Measurements from ENCODE around the gene SLC8B1.
A peak's percentile ranks its signal among the peaks of the same experiment; 100 is the strongest.

The SLC8B1 gene

GRCh38 chr12:113316155-113316554 is 18.8 kb downstream of the SLC8B1 start:
- Histone ChIP-seq H3K4me1 (ENCODE audit: control insufficient read depth, insufficient read depth, low read depth, low read length) (peaks cover 3% of the 10 kb centered on the region), H2AFZ (ENCODE audit: low read depth, low read length) (no peak overlapping the region), H3K4me2 (ENCODE audit: low read length, poor library complexity, severe bottlenecking) (no peak overlapping the region), H4K91ac (ENCODE audit: low read length) (no peak overlapping the region), H3K79me1 (replicated peaks; ENCODE audit: low read length, poor library complexity, severe bottlenecking) (peaks cover 2% of the 10 kb centered on the region), H3K27me3 (ENCODE audit: control insufficient read depth in 1 of 2, insufficient read depth in 1 of 2, low read length in 2 of 2) (no peaks in the 10 kb centered on the region), H4K8ac (ENCODE audit: low read length) (no peak overlapping the region), H3K9me3 (ENCODE audit: control insufficient read depth, low read length) (no peaks in the 10 kb centered on the region), H3K4ac (ENCODE audit: low read depth in 1 of 2, low read length in 2 of 2) (no peak overlapping the region), H2AK5ac (ENCODE audit: low read length, severe bottlenecking) (no peak overlapping the region), H3K9ac (ENCODE audit: low read length) (no peak overlapping the region), H3K36me3 (ENCODE audit: control insufficient read depth in 1 of 2, insufficient read depth in 2 of 2, low read depth in 1 of 2, low read length in 2 of 2) (peaks cover 38 to 46% of the 10 kb centered on the region in 2 experiments), H2BK5ac (ENCODE audit: low read depth, low read length, poor library complexity, severe bottlenecking) (no peak overlapping the region), H2BK15ac (ENCODE audit: low read depth, poor library complexity, severe bottlenecking) (no peak overlapping the region), H2BK12ac (ENCODE audit: low read length in 2 of 2) (no peak overlapping the region), H3K14ac (ENCODE audit: low read length in 2 of 2) (no peak overlapping the region), H3K18ac (ENCODE audit: low read depth in 1 of 2, low read length in 2 of 2) (no peak overlapping the region), H3K4me3 (ENCODE audit: insufficient read depth in 1 of 2, low read depth in 1 of 2, low read length in 2 of 2) (no peak overlapping the region), H3K23ac (ENCODE audit: low read length in 2 of 2) (no peak overlapping the region), H2BK120ac (ENCODE audit: low read depth, low read length) (no peak overlapping the region), H3K27ac (ENCODE audit: low read length, poor library complexity, severe bottlenecking) (no peak overlapping the region)
- DNase-seq = no peak
- WGBS = 90% methylated on average over 3 of the region's 7 CpGs

GRCh38 chr12:113315358-113315757 is 19.6 kb downstream of the SLC8B1 start:
- Histone ChIP-seq H3K9me3 (ENCODE audit: control insufficient read depth, low read length) (no peaks in the 10 kb centered on the region), H3K18ac (ENCODE audit: low read depth in 1 of 2, low read length in 2 of 2) (no peak overlapping the region), H3K14ac (ENCODE audit: low read length in 2 of 2) (no peak overlapping the region), H3K79me1 (replicated peaks; ENCODE audit: low read length, poor library complexity, severe bottlenecking) (no peaks in the 10 kb centered on the region), H4K91ac (ENCODE audit: low read length) (no peak overlapping the region), H3K4me1 (ENCODE audit: control insufficient read depth, insufficient read depth, low read depth, low read length) (peaks cover 3% of the 10 kb centered on the region), H3K23ac (ENCODE audit: low read length in 2 of 2) (no peak overlapping the region), H2BK5ac (ENCODE audit: low read depth, low read length, poor library complexity, severe bottlenecking) (no peak overlapping the region), H3K4me2 (ENCODE audit: low read length, poor library complexity, severe bottlenecking) (no peak overlapping the region), H2BK120ac (ENCODE audit: low read depth, low read length) (no peak overlapping the region), H4K8ac (ENCODE audit: low read length) (no peak overlapping the region), H2AK5ac (ENCODE audit: low read length, severe bottlenecking) (no peak overlapping the region), H3K27ac (ENCODE audit: low read length, poor library complexity, severe bottlenecking) (no peak overlapping the region), H3K36me3 (ENCODE audit: control insufficient read depth in 1 of 2, insufficient read depth in 2 of 2, low read depth in 1 of 2, low read length in 2 of 2) (peaks cover 30 to 45% of the 10 kb centered on the region in 2 experiments), H2BK15ac (ENCODE audit: low read depth, poor library complexity, severe bottlenecking) (no peak overlapping the region), H3K27me3 (ENCODE audit: control insufficient read depth in 1 of 2, insufficient read depth in 1 of 2, low read length in 2 of 2) (no peaks in the 10 kb centered on the region), H3K9ac (ENCODE audit: low read length) (peak overlapping the region; percentile 51), H3K4me3 (ENCODE audit: insufficient read depth in 1 of 2, low read depth in 1 of 2, low read length in 2 of 2) (no peak overlapping the region), H2BK12ac (ENCODE audit: low read length in 2 of 2) (no peak overlapping the region), H3K4ac (ENCODE audit: low read depth in 1 of 2, low read length in 2 of 2) (no peak overlapping the region), H2AFZ (ENCODE audit: low read depth, low read length) (no peak overlapping the region)
- WGBS = 85% methylated on average over 9 of the region's 9 CpGs
- no peak for DNase-seq

- WGBS = 48% methylated on average over 4 of the region's 7 CpGs
- H3K18ac ChIP-seq (ENCODE audit: low read depth in 1 of 2, low read length in 2 of 2) = peak overlapping the region in 1 of 2 experiments; percentile 18
- no peak overlapping the region for H3K23ac ChIP-seq (ENCODE audit: low read length in 2 of 2)
- no peak overlapping the region for H3K14ac ChIP-seq (ENCODE audit: low read length in 2 of 2)
- no peak overlapping the region for H2BK5ac ChIP-seq (ENCODE audit: low read depth, low read length, poor library complexity, severe bottlenecking)
- no peaks in the 10 kb centered on the region for H3K79me1 ChIP-seq (replicated peaks; ENCODE audit: low read length, poor library complexity, severe bottlenecking)
- peak; percentile 60 for DNase-seq
- peak overlapping the region; percentile 1 for H3K9ac ChIP-seq (ENCODE audit: low read length)
- H2AFZ ChIP-seq (ENCODE audit: low read depth, low read length) = no peak overlapping the region
- H2BK12ac ChIP-seq (ENCODE audit: low read length in 2 of 2) = no peak overlapping the region
- no peak overlapping the region for H2BK120ac ChIP-seq (ENCODE audit: low read depth, low read length)
- H2BK15ac ChIP-seq (ENCODE audit: low read depth, poor library complexity, severe bottlenecking) = no peak overlapping the region
- H4K8ac ChIP-seq (ENCODE audit: low read length) = peak overlapping the region; percentile 55
- H3K27ac ChIP-seq (ENCODE audit: low read length, poor library complexity, severe bottlenecking) = no peak overlapping the region
- no peak overlapping the region for H3K4me3 ChIP-seq (ENCODE audit: insufficient read depth in 1 of 2, low read depth in 1 of 2, low read length in 2 of 2)
- no peak overlapping the region for H2AK5ac ChIP-seq (ENCODE audit: low read length, severe bottlenecking)
- H3K4me1 ChIP-seq (ENCODE audit: control insufficient read depth, insufficient read depth, low read depth, low read length) = peaks cover 3% of the 10 kb centered on the region
- no peaks in the 10 kb centered on the region for H3K27me3 ChIP-seq (ENCODE audit: control insufficient read depth in 1 of 2, insufficient read depth in 1 of 2, low read length in 2 of 2)
- no peaks in the 10 kb centered on the region for H3K9me3 ChIP-seq (ENCODE audit: control insufficient read depth, low read length)
- peaks cover 29 to 45% of the 10 kb centered on the region in 2 experiments for H3K36me3 ChIP-seq (ENCODE audit: control insufficient read depth in 1 of 2, insufficient read depth in 2 of 2, low read depth in 1 of 2, low read length in 2 of 2)
- no peak overlapping the region for H4K91ac ChIP-seq (ENCODE audit: low read length)
- H3K4ac ChIP-seq (ENCODE audit: low read depth in 1 of 2, low read length in 2 of 2) = no peak overlapping the region
- H3K4me2 ChIP-seq (ENCODE audit: low read length, poor library complexity, severe bottlenecking) = no peak overlapping the region
These were observed 20.8 kb downstream of the SLC8B1 start for GRCh38 chr12:113314121-113314529.

GRCh38 chr12:113310489-113310888 is 24.4 kb downstream of the SLC8B1 start:
- Histone ChIP-seq H3K14ac (ENCODE audit: low read length in 2 of 2) (no peak overlapping the region), H2BK15ac (ENCODE audit: low read depth, poor library complexity, severe bottlenecking) (no peak overlapping the region), H3K4me2 (ENCODE audit: low read length, poor library complexity, severe bottlenecking) (no peak overlapping the region), H4K91ac (ENCODE audit: low read length) (no peak overlapping the region), H3K23ac (ENCODE audit: low read length in 2 of 2) (no peak overlapping the region), H3K9me3 (ENCODE audit: control insufficient read depth, low read length) (no peaks in the 10 kb centered on the region), H2BK12ac (ENCODE audit: low read length in 2 of 2) (no peak overlapping the region), H2AFZ (ENCODE audit: low read depth, low read length) (no peak overlapping the region), H2BK5ac (ENCODE audit: low read depth, low read length, poor library complexity, severe bottlenecking) (no peak overlapping the region), H3K27ac (ENCODE audit: low read length, poor library complexity, severe bottlenecking) (no peak overlapping the region), H3K4ac (ENCODE audit: low read depth in 1 of 2, low read length in 2 of 2) (no peak overlapping the region), H4K8ac (ENCODE audit: low read length) (no peak overlapping the region), H3K79me1 (replicated peaks; ENCODE audit: low read length, poor library complexity, severe bottlenecking) (no peaks in the 10 kb centered on the region), H3K9ac (ENCODE audit: low read length) (no peak overlapping the region), H3K4me1 (ENCODE audit: control insufficient read depth, insufficient read depth, low read depth, low read length) (peaks cover 8% of the 10 kb centered on the region), H3K36me3 (ENCODE audit: control insufficient read depth in 1 of 2, insufficient read depth in 2 of 2, low read depth in 1 of 2, low read length in 2 of 2) (peaks cover 22 to 41% of the 10 kb centered on the region in 2 experiments), H3K18ac (ENCODE audit: low read depth in 1 of 2, low read length in 2 of 2) (no peak overlapping the region), H2AK5ac (ENCODE audit: low read length, severe bottlenecking) (no peak overlapping the region), H3K27me3 (ENCODE audit: control insufficient read depth in 1 of 2, insufficient read depth in 1 of 2, low read length in 2 of 2) (no peaks in the 10 kb centered on the region), H2BK120ac (ENCODE audit: low read depth, low read length) (no peak overlapping the region), H3K4me3 (ENCODE audit: insufficient read depth in 1 of 2, low read depth in 1 of 2, low read length in 2 of 2) (no peak overlapping the region)
- 100% methylated on average over 1 of the region's 1 CpG for WGBS
- DNase-seq = no peak

Data from mesenchymal stem cell (in vitro differentiated cells and primary cell).